NCI-H2107 treated with DMSO at 0.1 percent for 48 hours (cell line): Measurements from ENCODE around the gene HSFY2.
"Not testable (repeated sequence)": the region's sequence is repeated elsewhere in the genome, so short reads cannot be mapped to it uniquely, and the experiment has no call there.

Experiments used
- DNase-seq: peaks from one replicate; lab custom pipeline; 2025; ENCODE audit not compliant: unreplicated experiment; lab: John Stamatoyannopoulos, UW

The HSFY2 gene

GRCh38 chrY:18773635-18774034, at the start of gene HSFY2:
TSS of gene HSFY2 (minus strand) at chrY:18773735. CDS start at chrY:18773618, 117 bp downstream.
- not testable (repeated sequence) for DNase-seq

- not testable (repeated sequence) for DNase-seq
Measured at GRCh38 chrY:18815751-18816150, 42.2 kb upstream of the HSFY2 start.

- DNase-seq: not testable (repeated sequence)
Measured at GRCh38 chrY:18788757-18789406, 15.3 kb upstream of the HSFY2 start.

GRCh38 chrY:18754077-18754476, 19.5 kb downstream of the HSFY2 start:
- not testable (repeated sequence) for DNase-seq

GRCh38 chrY:18753133-18753815, 20.3 kb downstream of the HSFY2 start:
- DNase-seq: not testable (repeated sequence)

- not testable (repeated sequence) for DNase-seq
Measured at GRCh38 chrY:18723714-18724113, 49.8 kb downstream of the HSFY2 start.
